Liver (tissue), 9 donors: ENCODE results near the gene HSP90AB1. TPM values are rescaled to one million over a fixed set of nuclear protein-coding genes. Genes with fewer than 3 reads are reported as not detected.

Experiments
- DNase-seq: peaks from one replicate; pipeline ENCODE4 v3.0.0-alpha.2; 2017; ENCODE audit warnings: low spot score
- H3K27ac ChIP-seq, 2 donors: one replicate each; pipeline ENCODE4 v1.7.0; 2013; ENCODE audit warnings: inconsistent platforms in 2 of 2, low read length in 2 of 2, control low read depth in 1 of 2, low read depth in 1 of 2, mild to moderate bottlenecking in 1 of 2
- H3K27me3 ChIP-seq, 4 donors: one replicate each; pipeline versions ENCODE4 v1.6.1 to v1.7.0; 2013; ENCODE audit warnings: low read length in 3 of 4, inconsistent platforms in 1 of 4, mild to moderate bottlenecking in 1 of 4, moderate library complexity in 1 of 4; ENCODE audit not compliant: control insufficient read depth in 4 of 4, insufficient read depth in 4 of 4
- H3K36me3 ChIP-seq, 4 donors: one replicate each; pipeline versions ENCODE4 v1.6.1 to v1.7.0; 2013; ENCODE audit warnings: low read length in 3 of 4, mild to moderate bottlenecking in 3 of 4, low read depth in 1 of 4, moderate library complexity in 1 of 4; ENCODE audit not compliant: control insufficient read depth in 4 of 4, insufficient read depth in 3 of 4
- H3K4me1 ChIP-seq, 4 donors: one replicate each; pipeline versions ENCODE4 v1.6.1 to v1.7.0; 2013; ENCODE audit warnings: low read length in 3 of 4, mild to moderate bottlenecking in 3 of 4, moderate library complexity in 1 of 4; ENCODE audit not compliant: control insufficient read depth in 4 of 4, insufficient read depth in 4 of 4
- H3K4me3 ChIP-seq, 3 donors: one replicate each; pipeline versions ENCODE4 v1.6.1 to v1.7.0; 2013; ENCODE audit warnings: low read length in 3 of 3, control low read depth in 1 of 3, low read depth in 1 of 3, mild to moderate bottlenecking in 1 of 3
- H3K9ac ChIP-seq, 2 donors: one replicate each; pipeline ENCODE4 v1.7.0; 2013; ENCODE audit warnings: low read length in 2 of 2, mild to moderate bottlenecking in 2 of 2, moderate library complexity in 2 of 2, control low read depth in 1 of 2, low read depth in 1 of 2
- H3K9me3 ChIP-seq, 4 donors: one replicate each; pipeline versions ENCODE4 v1.6.1 to v1.7.0; 2013; ENCODE audit warnings: low read length in 3 of 4; ENCODE audit not compliant: control insufficient read depth in 4 of 4
- ATF3 ChIP-seq: IDR thresholded peaks from 2 replicates; pipeline ENCODE4 v1.6.1; 2016; ENCODE audit warnings: antibody characterized with exemption
- CTCF ChIP-seq: fragments of 150-350 bp; IDR thresholded peaks from 2 replicates; pipeline ENCODE4 v1.5.1; 2017; ENCODE audit warnings: improper control_type of control experiment, low read depth, low read length; ENCODE audit not compliant: missing input control
- EGR1 ChIP-seq, 2 donors: IDR thresholded peaks; 2 replicates each; pipeline ENCODE4 v1.6.1; 2016 to 2018; ENCODE audit warnings: antibody characterized with exemption in 2 of 2, low read depth in 2 of 2
- FOXA1 ChIP-seq: IDR thresholded peaks from 2 replicates; pipeline ENCODE4 v1.6.1; 2016; ENCODE audit warnings: antibody characterized with exemption
- FOXA2 ChIP-seq: IDR thresholded peaks from 2 replicates; pipeline ENCODE4 v1.6.1; 2016; ENCODE audit warnings: antibody characterized with exemption
- GABPA ChIP-seq, 2 donors: IDR thresholded peaks in 1 of 2; conservative IDR thresholded peaks in 1 of 2; 2 replicates each; pipeline ENCODE4 v1.6.1; 2016; ENCODE audit warnings: antibody characterized with exemption in 2 of 2, mild to moderate bottlenecking in 1 of 2, moderate library complexity in 1 of 2
- HNF4A ChIP-seq, 2 donors: conservative IDR thresholded peaks; 2 replicates each; pipeline ENCODE4 v1.6.1; 2016; ENCODE audit warnings: antibody characterized with exemption in 2 of 2, mild to moderate bottlenecking in 2 of 2
- HNF4G ChIP-seq: IDR thresholded peaks from 2 replicates; pipeline ENCODE4 v1.6.1; 2016; ENCODE audit warnings: antibody characterized with exemption
- JUND ChIP-seq, 2 donors: IDR thresholded peaks; 2 replicates each; pipeline ENCODE4 v1.6.1; 2016; ENCODE audit warnings: antibody characterized with exemption in 2 of 2
- MAX ChIP-seq: IDR thresholded peaks from 2 replicates; pipeline ENCODE4 v1.6.1; 2016; ENCODE audit warnings: antibody characterized with exemption
- NR2F2 ChIP-seq: IDR thresholded peaks from 2 replicates; pipeline ENCODE4 v1.6.1; 2016; ENCODE audit warnings: antibody characterized with exemption
- RAD21 ChIP-seq, 2 donors: IDR thresholded peaks; 2 replicates each; pipeline ENCODE4 v1.6.1; 2016; ENCODE audit warnings: antibody characterized with exemption in 2 of 2, mild to moderate bottlenecking in 2 of 2
- REST ChIP-seq: IDR thresholded peaks from 2 replicates; pipeline ENCODE4 v1.6.1; 2016; ENCODE audit warnings: antibody characterized with exemption, mild to moderate bottlenecking
- RXRA ChIP-seq, 2 donors: IDR thresholded peaks; 2 replicates each; pipeline ENCODE4 v1.6.1; 2017 to 2018; ENCODE audit warnings: antibody characterized with exemption in 2 of 2, mild to moderate bottlenecking in 1 of 2
- SP1 ChIP-seq: IDR thresholded peaks from 2 replicates; pipeline ENCODE4 v1.6.1; 2018; ENCODE audit warnings: antibody characterized with exemption, mild to moderate bottlenecking
- TAF1 ChIP-seq: conservative IDR thresholded peaks from 2 replicates; pipeline ENCODE4 v1.6.1; 2016; ENCODE audit warnings: antibody characterized with exemption, mild to moderate bottlenecking
- YY1 ChIP-seq: IDR thresholded peaks from 2 replicates; pipeline ENCODE4 v1.6.1; 2016; ENCODE audit warnings: antibody characterized with exemption, mild to moderate bottlenecking
- WGBS: extraction: QIAGEN DNeasy Blood & Tissue Kit; methylation state at CpG from one replicate; pipeline ENCODE4 v1.1.7; 2013; 5-methylcytosine and 5-hydroxymethylcytosine counted together
- polyA plus RNA-seq, 2 donors: library from polyadenylated mRNA; stranded (reverse) in 1 of 2; unstranded in 1 of 2; fragments of 200-250 nt in 1 of 2; fragments of >200 nt in 1 of 2; fragmentation: Nextera tagmentation in 1 of 2; extraction: Ambion mirVana in 1 of 2; gene quantifications; one replicate each; pipeline versions ENCODE4 v1.2.1 to v1.2.3, GENCODE V29; 2013 to 2015
- total RNA-seq, 2 donors: library from RNA; depleted of rRNA; stranded (reverse); fragments of >200 nt; gene quantifications; one replicate each; pipeline ENCODE4 v1.2.3, GENCODE V29; 2014
- donor health status: healthy.
- donor health status: healthy.
- donor health status: healthy.
- donor health status: healthy.
- donor health status: healthy.

HSP90AB1 gene
- total and polyA plus RNA-seq, 4 donors = 129 to 281 (median 203) TPM

GRCh38 chr6:44298055-44298803, 51.3 kb downstream of the HSP90AB1 start:
- Histone ChIP-seq H3K4me1 (peaks cover 7 to 13% (median 11%) of the 10 kb centered on the region in 4 donors), H3K36me3 (peaks cover 3 to 32% (median 16%) of the 10 kb centered on the region in 4 donors), H3K9me3 (no peaks in the 10 kb centered on the region), H3K27ac (no peak overlapping the region), H3K4me3 (no peak overlapping the region), H3K27me3 (peaks cover 0 to 12% (median 4%) of the 10 kb centered on the region in 4 donors), H3K9ac (no peak overlapping the region)
- TF ChIP-seq FOXA1 (no peak), HNF4A (conservative IDR thresholded peaks at IDR 0.05) (no peak), NR2F2 (no peak), RXRA (IDR thresholded peaks at IDR 0.05) (no peak), REST (no peak), CTCF (no peak), ATF3 (no peak), JUND (IDR thresholded peaks at IDR 0.05) (no peak), RAD21 (IDR thresholded peaks at IDR 0.05) (no peak), SP1 (no peak), TAF1 (no peak), EGR1 (IDR thresholded peaks at IDR 0.05; ENCODE audit: low read depth in 2 of 2) (no peak), YY1 (no peak)
- DNase-seq = no peak
- 44% methylated on average over 20 of the region's 20 CpGs for WGBS

GRCh38 chr6:44298864-44299263, 52.0 kb downstream of the HSP90AB1 start:
- Histone ChIP-seq H3K27me3 (peaks cover 0 to 12% (median 4%) of the 10 kb centered on the region in 4 donors), H3K4me3 (no peak overlapping the region), H3K9ac (no peak overlapping the region), H3K27ac (no peak overlapping the region), H3K9me3 (no peaks in the 10 kb centered on the region), H3K36me3 (peaks cover 3 to 38% (median 18%) of the 10 kb centered on the region in 4 donors), H3K4me1 (peaks cover 7 to 13% (median 11%) of the 10 kb centered on the region in 4 donors)
- TF ChIP-seq JUND (IDR thresholded peaks at IDR 0.05) (no peak), GABPA (IDR thresholded peaks at IDR 0.05 in 1 of 2, conservative IDR thresholded peaks at IDR 0.05 in 1 of 2) (no peak), TAF1 (no peak), HNF4A (conservative IDR thresholded peaks at IDR 0.05) (no peak), MAX (no peak), FOXA2 (no peak), FOXA1 (no peak), RAD21 (IDR thresholded peaks at IDR 0.05) (no peak), HNF4G (no peak), NR2F2 (no peak), SP1 (no peak), EGR1 (IDR thresholded peaks at IDR 0.05; ENCODE audit: low read depth in 2 of 2) (no peak), ATF3 (no peak), REST (no peak)
- 86% methylated on average over 3 of the region's 3 CpGs for WGBS
- no peak for DNase-seq
